ENCODE results near the gene HCAR1. TPM values are rescaled to one million over a fixed set of nuclear protein-coding genes. Genes with fewer than 3 reads are reported as not detected.

Gene HCAR1
- total RNA-seq, 2 experiments from 2014 or later = 0.18 to 0.25 TPM

- no peak for TF ChIP-seq CTCF (IDR thresholded peaks at IDR 0.05)
- Mint-ChIP-seq H3K27me3 (peaks cover 3% of the 10 kb centered on the region), H3K9me3 (peaks cover 4% of the 10 kb centered on the region), H3K27ac (peak overlapping the region; percentile 53), H3K4me3 (peak overlapping the region; percentile 1), H3K4me1 (ENCODE audit: low read depth) (peaks cover 62% of the 10 kb centered on the region), H3K36me3 (ENCODE audit: low read depth) (peaks cover 2% of the 10 kb centered on the region)
- no peak for ATAC-seq
- intact Hi-C loops (cut with micrococcal nuclease) = loop anchor here (5.0 kb wide), 1 partner anchor 82 kb away; no protein-coding TSS in a partner anchor
- POLR2A ChIA-PET = interaction anchor here (1.2 to 1.4 kb wide), 2 partner anchors 25 to 203 kb away, joined by 3 read pairs; partner anchors contain the start of genes KNTC1 and RSRC2
- CTCF ChIA-PET = interaction anchor here (1.3 kb wide), 1 partner anchor 19 kb away, joined by 3 read pairs; no protein-coding TSS in a partner anchor
- DNase-seq = no peak
Observed at GRCh38 chr12:122729583-122730214, 945 bp downstream of the HCAR1 start.

GRCh38 chr12:122726080-122726558 is 4.5 kb downstream of the HCAR1 start:
- Mint-ChIP-seq H3K27me3 (peaks cover 2% of the 10 kb centered on the region), H3K27ac (peak overlapping the region; percentile 18), H3K4me3 (no peak overlapping the region), H3K36me3 (ENCODE audit: low read depth) (no peaks in the 10 kb centered on the region), H3K9me3 (no peaks in the 10 kb centered on the region), H3K4me1 (ENCODE audit: low read depth) (peaks cover 45% of the 10 kb centered on the region)
- ChIA-PET POLR2A (no interaction called here), CTCF (interaction anchor here (1.2 kb wide), 1 partner anchor 27 kb away, joined by 3 read pairs; no protein-coding TSS in a partner anchor)
- intact Hi-C loops (cut with micrococcal nuclease) = no loop called here
- DNase-seq (peak; percentile 25), ATAC-seq (peak; percentile 12)
- TF ChIP-seq CTCF (IDR thresholded peaks at IDR 0.05) = no peak

- TF ChIP-seq CTCF (IDR thresholded peaks at IDR 0.05) = no peak
- ATAC-seq = no peak
- Mint-ChIP-seq H3K36me3 (ENCODE audit: low read depth) (no peaks in the 10 kb centered on the region), H3K27me3 (peaks cover 2% of the 10 kb centered on the region), H3K4me3 (no peak overlapping the region), H3K4me1 (ENCODE audit: low read depth) (peaks cover 45% of the 10 kb centered on the region), H3K9me3 (no peaks in the 10 kb centered on the region), H3K27ac (peak overlapping the region; percentile 18)
- ChIA-PET POLR2A (interaction anchor here (0.8 kb wide), 1 partner anchor 198 kb away, joined by 3 read pairs; the partner anchor contains the start of gene KNTC1), CTCF (no interaction called here)
- intact Hi-C loops (cut with micrococcal nuclease) = no loop called here
- DNase-seq = no peak
Observed at GRCh38 chr12:122725452-122726079, 5.1 kb downstream of the HCAR1 start.

- Mint-ChIP-seq H3K4me3 (no peak overlapping the region), H3K9me3 (no peaks in the 10 kb centered on the region), H3K27ac (no peak overlapping the region), H3K36me3 (ENCODE audit: low read depth) (no peaks in the 10 kb centered on the region), H3K4me1 (ENCODE audit: low read depth) (peaks cover 42% of the 10 kb centered on the region), H3K27me3 (peaks cover 5% of the 10 kb centered on the region)
- ATAC-seq (no peak), DNase-seq (no peak)
- ChIA-PET CTCF (no interaction called here), POLR2A (no interaction called here)
- TF ChIP-seq CTCF (IDR thresholded peaks at IDR 0.05) = no peak
- intact Hi-C loops (cut with micrococcal nuclease) = no loop called here
Observed at GRCh38 chr12:122724641-122725243, 5.9 kb downstream of the HCAR1 start.
